ENCODE results near the gene ARL6IP4.

Gene ARL6IP4

DNA sequence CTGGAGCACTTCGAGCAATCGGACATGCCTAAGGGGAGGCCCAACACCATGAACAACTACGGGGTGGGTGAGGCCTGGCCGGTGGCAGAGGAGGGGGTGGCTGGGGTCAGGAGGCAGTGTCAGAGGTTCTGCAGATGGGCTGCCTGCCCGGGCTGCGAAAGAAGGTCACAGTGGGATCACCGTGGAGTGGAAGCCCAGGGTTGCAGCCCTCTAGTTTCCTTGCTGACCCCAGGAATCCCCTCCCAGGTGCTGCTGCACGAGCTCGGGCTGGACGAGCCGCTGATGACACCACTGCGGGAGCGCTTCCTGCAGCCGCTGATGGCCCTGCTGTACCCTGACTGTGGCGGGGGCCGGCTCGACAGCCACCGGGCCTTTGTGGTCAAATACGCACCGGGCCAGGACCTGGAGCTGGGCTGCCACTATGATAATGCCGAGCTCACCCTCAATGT, 1.9 kb upstream of the ARL6IP4 start:
- DNase-seq (ENCODE audit: low spot score), result no peak

- DNase-seq (ENCODE audit: low spot score), result no peak
These were observed 1.2 kb upstream of the ARL6IP4 start for GRCh38 chr12:122979001-122979907.

DNA sequence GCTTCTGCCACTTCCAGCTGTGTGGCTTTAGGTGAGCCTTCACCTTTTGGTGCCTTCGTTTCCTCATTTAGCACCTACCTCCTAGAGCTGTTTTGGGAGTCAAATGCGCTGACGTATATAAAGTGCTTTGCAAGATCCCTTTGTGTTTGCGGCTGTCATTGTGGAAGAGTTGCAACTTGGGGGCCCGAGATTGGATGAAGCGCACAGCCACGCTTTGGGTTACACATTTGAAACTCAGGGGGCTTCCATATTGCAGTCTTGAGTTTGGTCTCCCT, 636 bp upstream of the ARL6IP4 start:
- no peak for DNase-seq (ENCODE audit: low spot score)

DNA sequence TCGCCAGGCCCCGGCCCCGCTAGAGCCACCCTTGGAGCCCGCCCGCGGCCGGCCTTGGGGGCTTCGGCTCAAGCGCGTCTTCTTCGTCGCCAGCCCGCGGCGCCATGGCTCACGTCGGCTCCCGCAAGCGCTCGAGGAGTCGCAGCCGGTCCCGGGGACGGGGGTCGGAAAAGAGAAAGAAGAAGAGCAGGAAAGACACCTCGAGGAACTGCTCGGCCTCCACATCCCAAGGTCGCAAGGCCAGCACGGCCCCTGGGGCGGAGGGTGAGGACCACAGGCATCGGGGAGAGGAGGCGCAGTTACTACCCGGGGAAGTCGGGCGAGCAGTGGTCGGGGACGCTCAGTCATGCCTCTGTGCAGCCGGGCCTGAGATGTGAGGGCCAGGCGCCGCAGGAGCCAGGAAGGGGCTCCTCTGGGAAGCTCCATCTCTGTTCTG, 573 bp downstream of the ARL6IP4 start:
- DNase-seq (ENCODE audit: low spot score), result no peak

DNA sequence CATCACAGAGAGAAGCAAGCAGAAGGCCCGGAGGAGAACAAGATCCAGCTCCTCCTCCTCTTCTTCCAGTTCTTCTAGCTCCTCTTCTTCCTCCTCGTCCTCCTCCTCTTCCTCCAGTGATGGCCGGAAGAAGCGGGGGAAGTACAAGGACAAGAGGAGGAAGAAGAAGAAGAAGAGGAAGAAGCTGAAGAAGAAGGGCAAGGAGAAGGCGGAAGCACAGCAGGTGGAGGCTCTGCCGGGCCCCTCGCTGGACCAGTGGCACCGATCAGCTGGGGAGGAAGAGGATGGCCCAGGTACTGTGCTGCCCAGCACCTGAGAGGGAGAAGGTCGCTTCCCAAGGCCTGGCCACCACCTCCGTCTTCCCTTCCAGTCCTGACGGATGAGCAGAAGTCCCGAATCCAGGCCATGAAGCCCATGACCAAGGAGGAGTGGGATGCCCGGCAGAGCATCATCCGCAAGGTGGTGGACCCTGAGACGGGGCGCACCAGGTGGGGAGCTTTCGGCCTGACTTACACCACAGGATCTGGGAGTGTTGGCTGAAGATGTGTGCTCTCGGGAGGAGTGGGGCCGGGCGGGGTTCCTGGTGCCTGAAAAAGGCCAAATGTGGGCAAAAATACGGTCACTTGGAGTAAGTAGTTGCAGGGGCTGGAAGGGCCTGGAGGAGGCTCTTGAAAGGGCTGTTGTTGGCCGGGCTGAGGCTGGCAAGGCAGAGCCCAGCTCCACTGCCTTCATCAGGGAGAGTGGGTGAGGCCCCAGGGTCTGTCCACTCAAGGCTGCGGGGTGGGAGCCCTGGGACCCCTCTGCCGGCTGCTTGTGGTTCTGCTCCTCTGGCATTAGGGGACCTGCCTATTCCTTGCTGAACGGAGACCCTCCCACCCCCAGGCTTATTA, 1.4 kb downstream of the ARL6IP4 start:
- DNase-seq (ENCODE audit: low spot score), result no peak

DNA sequence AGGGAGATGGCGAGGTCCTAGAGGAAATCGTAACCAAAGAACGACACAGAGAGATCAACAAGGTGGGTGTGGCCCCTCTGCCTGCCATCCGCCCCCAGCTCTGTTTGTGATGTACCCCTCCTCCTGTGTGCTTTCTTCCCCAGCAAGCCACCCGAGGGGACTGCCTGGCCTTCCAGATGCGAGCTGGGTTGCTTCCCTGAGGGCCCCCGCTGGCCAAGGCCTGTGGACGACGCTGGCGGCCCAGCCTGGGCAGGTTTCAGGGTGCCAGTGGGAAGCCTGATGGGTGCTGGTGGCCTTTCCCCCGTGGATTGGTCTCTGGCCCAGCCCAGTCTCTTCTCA, 2.0 kb downstream of the ARL6IP4 start:
- no peak for DNase-seq (ENCODE audit: low spot score)

- no peak for DNase-seq (ENCODE audit: low spot score)
These were observed 2.7 kb downstream of the ARL6IP4 start for GRCh38 chr12:122982963-122983788.

DNA sequence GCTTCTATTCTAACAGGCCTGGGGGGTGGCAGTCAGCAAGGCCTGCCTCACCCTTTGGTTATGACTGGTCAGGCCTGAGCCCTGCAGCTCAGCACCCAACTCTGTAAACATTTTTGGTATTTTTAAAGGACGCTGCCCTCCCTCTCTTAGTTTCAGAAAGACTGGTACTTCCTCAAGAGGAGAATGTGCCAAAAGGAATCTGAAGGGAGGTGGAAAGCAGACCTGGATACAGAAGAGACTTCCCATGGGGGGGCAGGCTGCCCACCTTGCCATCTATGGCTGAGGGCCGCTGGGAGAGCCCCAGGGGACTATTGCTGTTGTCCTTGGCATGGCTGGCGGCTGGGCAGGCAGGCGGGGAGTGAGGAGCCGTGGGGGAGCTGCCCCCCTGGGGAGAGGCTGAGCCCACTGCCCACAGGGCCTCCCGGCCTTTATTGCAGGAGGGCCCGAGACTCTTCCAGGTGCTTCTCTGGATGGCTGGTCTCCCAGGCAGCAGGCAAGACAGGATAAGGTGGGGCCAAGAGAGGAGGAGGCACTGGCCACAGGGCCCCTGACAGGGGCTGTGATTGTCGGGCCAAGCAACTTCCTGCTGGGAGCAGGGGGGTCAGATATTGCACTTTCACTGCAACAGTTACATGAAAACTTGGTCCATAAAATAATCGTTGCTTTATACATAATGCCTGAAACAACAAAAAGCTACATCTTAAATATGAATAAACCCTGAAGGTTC, 3.5 kb downstream of the ARL6IP4 start:
- no peak for DNase-seq (ENCODE audit: low spot score)

- DNase-seq (ENCODE audit: low spot score), result no peak
These were observed 4.3 kb downstream of the ARL6IP4 start for GRCh38 chr12:122984612-122985337.

DNA sequence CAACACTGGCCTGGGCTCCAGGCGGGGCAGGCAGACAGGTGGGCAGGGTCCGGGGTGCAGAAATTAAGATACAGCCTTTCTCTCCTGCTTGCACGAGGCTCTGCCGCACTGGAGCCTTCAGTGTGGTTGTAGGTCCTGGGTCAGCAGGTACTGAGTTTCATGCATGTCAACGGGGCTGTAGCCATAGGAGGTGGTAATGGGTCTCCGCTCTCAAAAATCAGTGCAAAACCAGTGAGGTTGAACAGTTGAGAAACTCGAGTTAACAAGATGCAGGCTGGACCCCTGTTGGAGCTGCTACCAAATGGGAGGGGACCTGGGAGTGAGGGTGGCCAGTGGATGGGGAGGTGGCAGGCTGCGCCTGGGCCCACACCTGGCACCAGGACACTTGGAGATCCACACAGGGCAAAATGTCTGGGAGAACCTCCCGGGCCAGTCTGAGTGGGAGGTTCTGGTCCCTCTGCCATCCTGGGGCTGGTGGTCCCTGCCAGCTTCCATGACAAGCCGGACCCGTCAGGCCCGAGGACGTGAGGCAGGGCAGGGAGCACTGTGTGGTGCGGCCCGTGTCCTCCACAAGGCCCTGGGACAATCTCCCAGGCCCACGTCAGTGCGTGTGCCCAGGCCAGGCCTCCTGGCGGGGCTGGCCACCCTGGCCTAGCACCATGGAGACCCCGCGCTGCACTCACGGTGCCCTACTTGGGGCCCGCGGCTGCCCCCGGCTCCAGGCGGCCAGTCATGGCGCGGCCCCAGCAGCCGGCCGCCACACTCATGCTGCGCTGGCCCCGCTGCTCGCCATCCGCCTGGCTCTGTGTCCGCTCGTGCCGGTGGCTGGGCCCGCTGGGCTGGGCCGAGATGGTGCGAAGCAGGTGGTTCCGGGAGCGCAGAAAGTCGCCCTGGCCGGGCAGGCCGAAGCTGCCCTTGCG, 5.1 kb downstream of the ARL6IP4 start:
- no peak for DNase-seq (ENCODE audit: low spot score)

- no peak for DNase-seq (ENCODE audit: low spot score)
These were observed 5.9 kb downstream of the ARL6IP4 start for GRCh38 chr12:122986258-122986871.

GRCh38 chr12:122987086-122987951, 6.8 kb downstream of the ARL6IP4 start:
- no peak for DNase-seq (ENCODE audit: low spot score)

DNA sequence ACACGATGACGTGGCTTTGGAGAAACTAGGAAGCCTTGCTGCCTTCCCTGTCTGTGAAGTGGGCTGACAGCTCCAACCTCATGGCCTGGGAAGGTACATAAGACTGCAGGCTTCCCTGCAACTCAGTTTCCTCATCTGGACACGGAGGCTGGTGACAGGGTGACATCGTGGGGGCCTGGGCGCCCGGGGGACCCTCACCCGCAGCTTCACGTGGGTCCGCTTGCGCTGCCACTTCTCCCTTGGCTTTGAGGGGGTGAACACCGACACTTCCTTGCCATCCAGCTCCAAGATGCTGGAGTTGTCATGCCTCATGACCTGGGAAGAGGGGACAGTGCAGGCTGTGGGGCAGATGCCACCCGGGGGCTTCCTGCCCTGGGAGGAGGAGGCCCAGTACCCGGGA, 7.6 kb downstream of the ARL6IP4 start:
- no peak for DNase-seq (ENCODE audit: low spot score)

DNA sequence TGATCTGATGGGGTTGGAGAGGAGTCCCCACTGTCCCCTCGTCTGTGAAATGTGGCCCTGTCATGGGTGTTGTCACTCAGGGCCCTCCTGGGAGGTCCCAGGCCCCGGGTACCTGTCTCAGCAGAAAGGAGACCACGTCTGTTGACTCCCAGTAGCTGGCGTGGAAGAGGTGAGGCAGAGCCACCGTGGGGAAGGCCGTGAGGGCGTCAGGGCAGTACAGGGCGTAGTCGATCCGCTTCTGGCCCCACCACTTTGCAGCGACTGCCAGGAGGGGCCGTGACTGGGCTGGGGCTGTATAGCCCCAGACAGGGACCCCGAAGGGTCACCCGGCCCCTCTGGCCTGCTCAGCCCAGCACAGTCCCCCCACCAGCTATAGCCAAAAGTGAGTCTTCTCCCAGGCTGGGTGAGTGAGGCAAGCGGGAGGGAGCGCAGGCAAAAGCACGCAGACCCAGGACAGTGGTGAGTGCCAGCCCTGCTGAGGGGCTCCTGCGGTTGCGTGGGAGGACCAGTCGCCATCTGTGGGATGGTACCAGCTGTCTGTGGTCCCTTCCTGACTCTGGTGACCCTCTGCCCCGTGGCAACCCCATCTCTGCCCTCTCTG, 8.2 kb downstream of the ARL6IP4 start:
- no peak for DNase-seq (ENCODE audit: low spot score)

- no peak for DNase-seq (ENCODE audit: low spot score)
These were observed 8.9 kb downstream of the ARL6IP4 start for GRCh38 chr12:122989225-122989839.

DNA sequence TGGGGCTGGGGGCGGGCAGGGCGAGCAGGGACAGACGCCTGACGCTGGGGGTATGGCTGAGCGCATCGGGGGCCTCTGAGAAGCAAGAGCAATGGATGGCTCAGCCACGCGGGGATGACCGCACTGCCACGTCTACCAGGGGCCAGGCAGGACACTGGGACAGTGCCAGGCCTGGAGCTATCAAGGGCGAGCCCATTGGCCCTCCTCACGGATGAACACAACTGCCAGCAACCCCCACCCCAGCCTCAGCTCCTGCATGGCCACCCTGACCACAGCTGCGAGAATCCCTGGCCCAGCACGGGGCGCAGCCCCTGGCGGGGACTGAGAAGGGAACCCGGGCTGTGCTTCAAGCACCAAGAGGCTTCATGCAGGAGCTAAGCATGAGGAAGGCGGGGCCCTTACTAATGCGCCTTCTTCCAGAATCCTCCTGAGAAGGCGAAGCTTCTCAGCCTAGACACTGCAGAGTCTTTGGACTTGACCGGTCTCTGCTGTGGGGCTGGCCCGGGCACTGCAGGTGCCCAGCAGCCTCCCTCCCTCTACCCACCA, 9.5 kb downstream of the ARL6IP4 start:
- DNase-seq (ENCODE audit: low spot score), result no peak

DNA sequence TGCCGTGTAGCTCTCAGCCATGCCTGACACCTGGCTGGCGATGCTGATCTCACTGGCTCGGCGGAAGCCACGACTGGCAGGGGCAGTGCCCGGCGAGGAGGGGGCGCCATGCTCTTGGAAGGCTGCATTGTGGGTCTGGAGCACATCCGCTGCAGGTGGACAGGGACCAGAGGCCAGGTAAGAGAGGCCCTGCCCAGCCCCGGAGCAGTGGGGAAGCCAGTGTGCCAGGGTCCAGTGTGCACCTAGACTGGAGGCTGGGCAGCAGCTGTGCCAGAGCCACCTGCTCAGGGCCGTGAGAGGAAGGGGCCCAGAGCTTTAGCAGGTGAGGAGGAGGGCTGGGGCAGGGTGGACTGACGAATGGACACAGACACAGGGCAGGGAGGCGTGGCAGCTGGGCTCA, 10.1 kb downstream of the ARL6IP4 start:
- no peak for DNase-seq (ENCODE audit: low spot score)

Measured in AG08396 (cell line).